HPDE6-E6E7 (cell line): ENCODE data around the gene KCNAB1.

ENCODE experiments used
- DNase-seq: peaks from one replicate; pipeline ENCODE4 v3.0.0; 2011; ENCODE audit warnings: missing footprints; ENCODE audit errors: extremely low spot score

The KCNAB1 gene

GRCh38 chr3:156449710-156450574 is 329.6 kb downstream of the KCNAB1 start:
- DNase-seq = peak; percentile 37

- DNase-seq = no peak
These were observed 335.5 kb downstream of the KCNAB1 start for GRCh38 chr3:156455839-156456238.

- no peak for DNase-seq
These were observed 336.4 kb downstream of the KCNAB1 start for GRCh38 chr3:156456771-156457224.

DNA sequence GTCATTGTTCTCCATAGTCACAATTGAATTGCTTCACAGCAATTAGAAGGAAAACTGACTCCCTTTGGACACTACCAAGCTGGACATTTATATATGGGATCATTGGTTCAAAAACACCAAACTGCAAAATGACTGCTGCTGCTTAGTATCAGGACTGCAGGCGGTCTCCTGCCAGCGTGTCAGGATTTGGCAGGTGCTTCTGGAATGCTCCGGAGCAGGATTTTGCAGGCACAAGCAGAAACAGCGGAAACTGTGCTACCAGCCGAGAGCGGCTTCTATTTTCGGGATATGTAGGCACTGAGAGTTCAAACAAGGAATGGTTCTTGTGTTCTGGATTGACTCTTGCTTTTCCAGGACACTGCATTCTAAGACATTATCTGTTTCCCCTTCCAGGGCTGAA is 339.1 kb downstream of the KCNAB1 start:
- DNase-seq = no peak

DNA sequence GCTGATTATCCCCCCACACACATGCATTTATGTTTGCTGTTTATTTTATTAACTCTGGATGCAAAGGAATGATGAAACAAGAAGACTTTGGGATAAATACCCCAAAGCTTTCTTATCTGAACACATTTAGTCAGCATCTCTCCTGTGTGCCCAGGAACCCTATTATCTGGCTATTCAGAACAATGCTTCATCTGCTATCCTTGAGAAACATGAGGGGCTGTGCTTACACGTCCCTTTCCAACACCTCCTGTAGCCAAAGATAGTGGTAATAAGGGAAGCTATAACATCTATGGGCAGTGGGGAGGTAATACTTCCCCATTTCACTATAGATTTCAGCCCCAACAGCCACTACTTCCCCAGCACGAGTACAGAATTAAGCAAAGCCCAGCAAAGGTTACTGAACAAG is 339.8 kb downstream of the KCNAB1 start:
- no peak for DNase-seq

DNA sequence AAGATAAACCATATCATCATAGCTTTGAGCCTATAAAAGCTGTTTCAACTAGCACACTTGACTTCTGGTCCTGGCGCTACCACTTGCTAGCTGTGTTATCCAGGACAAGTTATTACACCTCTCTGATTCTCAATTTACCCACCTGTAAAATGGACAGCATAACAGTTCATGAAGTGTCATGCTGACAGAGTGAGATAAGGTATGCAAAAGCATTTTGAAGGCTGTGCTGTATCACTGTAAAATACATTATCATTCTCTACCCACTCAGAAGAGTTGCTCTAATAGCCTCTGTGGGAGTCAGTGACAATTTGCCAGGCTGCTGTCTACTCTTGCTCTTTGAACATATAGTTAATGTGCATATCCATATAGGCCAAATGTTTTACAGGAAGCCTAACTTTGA is 341.5 kb downstream of the KCNAB1 start:
- no peak for DNase-seq

GRCh38 chr3:156463123-156463522 is 342.7 kb downstream of the KCNAB1 start:
- DNase-seq = no peak

GRCh38 chr3:156465194-156465593 is 344.8 kb downstream of the KCNAB1 start:
- DNase-seq = no peak

DNA sequence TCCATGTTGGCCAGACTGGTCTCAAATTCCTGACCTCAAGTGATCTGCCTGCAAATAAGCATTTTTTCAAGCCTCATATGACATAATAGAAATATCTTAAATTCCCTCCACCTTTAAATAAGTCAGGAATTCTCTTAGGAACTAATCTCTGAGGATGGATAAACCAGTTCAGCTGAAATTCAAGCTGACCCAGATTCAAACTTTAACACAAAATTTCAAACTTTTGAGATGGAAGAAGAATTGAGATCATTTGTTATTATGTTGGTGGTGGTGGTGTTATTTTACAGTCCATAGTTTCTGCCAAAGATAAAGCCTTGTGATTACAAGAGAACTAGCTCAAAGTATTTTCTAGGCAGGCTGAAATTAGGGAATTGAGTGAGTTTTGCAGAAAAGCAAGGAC is 349.1 kb downstream of the KCNAB1 start:
- DNase-seq = no peak

DNA sequence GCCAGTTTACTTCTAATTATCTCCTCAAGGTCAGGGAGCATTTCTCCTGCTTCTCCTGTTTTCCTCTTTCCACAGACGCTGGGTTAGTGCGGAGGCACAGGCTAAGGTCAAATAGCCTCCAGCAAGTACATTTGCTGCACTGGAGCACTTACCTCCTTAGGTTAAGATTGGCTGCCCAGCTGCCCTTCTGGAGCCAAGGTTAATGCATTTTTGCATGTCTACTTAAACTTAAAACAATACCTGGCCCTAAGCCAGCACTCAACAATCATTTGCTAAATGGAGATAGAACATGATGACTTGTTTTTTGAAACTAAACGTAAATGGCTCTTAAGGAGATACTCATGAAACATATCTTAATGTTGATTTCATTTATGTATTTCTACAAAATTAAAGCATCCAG is 351.1 kb downstream of the KCNAB1 start:
- no peak for DNase-seq

GRCh38 chr3:156472150-156472549 is 351.8 kb downstream of the KCNAB1 start:
- DNase-seq = no peak

DNA sequence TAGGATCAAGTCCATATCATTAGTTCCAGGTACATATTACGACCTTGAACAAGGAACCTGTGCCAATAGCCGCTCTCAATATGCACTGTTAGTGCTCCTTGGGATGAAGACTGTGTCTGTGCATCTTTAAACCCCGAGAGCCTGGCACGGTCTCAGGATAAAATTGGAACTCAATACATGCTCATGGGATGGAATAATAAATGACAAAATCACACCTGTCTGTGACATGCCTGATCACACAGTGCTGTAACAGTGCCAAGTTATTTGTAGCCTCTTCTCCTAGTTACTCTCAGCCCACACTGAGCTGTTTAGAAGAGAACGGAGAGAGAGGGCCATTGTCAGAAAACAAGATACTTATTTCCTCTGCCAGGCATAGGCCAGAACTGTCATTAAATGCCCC is 352.3 kb downstream of the KCNAB1 start:
- no peak for DNase-seq

- DNase-seq = no peak
These were observed 353.0 kb downstream of the KCNAB1 start for GRCh38 chr3:156473341-156473740.

DNA sequence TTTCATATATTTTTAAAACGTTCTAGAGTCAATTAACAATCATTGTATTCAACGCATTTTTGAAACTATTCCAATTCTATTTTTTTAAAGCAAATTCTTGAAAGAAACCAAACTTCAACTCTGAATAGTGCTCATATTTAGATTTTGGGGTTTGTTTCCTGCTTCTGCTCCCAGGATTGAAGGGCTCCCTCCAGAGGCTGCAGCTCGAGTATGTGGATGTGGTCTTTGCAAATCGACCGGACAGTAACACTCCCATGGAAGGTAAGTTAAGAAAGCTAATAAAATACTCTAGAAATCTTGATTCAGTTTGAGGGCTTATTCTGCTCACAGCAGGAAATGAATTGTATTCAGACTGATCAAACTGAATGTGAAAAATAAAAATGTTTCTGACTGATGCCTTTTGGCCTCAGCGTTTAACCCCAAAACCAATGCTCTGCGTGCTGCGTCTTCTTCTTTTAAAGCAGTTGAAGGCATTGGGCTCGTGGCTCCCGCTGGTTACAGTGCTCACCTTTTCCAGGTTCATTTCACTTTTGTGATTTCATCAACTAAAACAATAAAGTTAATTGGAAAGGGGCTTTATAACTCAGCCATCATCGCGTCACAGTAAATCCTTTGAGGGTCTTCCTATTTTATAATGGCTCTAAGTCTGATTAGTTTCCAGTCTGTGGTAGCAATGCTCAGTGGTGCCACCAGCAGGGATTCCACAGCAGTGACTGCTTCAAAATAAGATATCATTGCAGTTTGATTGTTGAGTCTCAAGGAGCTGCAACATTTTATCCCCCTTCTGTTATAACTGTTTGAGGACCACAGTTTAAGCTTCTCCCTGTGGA is 354.4 kb downstream of the KCNAB1 start:
- no peak for DNase-seq

DNA sequence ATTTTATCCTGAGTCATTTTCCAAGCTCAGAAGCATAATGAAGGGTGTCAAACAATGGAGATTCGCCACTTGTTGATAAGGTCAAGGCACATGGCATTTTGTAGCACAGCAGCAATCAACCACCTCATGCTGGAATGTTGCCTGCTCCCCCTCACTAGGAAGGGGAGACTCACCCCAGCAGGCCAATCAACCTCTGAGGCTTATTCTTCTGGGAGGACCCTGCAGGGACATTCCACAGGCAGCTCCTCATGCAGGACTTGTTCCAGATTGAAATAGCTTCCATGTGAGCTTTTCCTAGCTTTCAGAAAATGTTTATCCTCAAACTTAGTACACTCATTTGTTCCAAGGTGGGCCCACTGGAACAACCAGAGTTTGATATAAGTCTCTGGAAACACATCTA is 356.9 kb downstream of the KCNAB1 start:
- DNase-seq = no peak

- DNase-seq = no peak
These were observed 358.5 kb downstream of the KCNAB1 start for GRCh38 chr3:156478891-156479290.

- no peak for DNase-seq
These were observed 359.2 kb downstream of the KCNAB1 start for GRCh38 chr3:156479604-156480003.

GRCh38 chr3:156480949-156481348 is 360.6 kb downstream of the KCNAB1 start:
- no peak for DNase-seq

DNA sequence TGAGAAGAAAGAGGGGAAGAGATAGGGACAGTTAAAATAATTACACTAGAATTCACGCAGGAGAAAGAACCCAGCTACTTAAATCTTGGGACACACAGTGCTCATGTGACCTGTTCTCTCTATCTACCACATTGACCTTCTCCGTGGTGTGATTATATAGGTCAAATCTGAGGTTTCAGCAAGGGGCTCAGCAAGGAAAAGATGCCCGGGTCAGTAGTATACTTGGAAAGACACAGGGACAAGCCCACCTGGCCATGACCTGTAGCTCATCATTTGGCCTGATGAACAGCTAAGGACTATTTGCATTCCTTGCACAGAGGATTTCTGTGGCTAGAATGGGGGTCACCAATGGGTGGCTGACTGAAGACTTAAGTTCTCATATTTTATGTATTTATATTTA is 362.6 kb downstream of the KCNAB1 start:
- DNase-seq = no peak

DNA sequence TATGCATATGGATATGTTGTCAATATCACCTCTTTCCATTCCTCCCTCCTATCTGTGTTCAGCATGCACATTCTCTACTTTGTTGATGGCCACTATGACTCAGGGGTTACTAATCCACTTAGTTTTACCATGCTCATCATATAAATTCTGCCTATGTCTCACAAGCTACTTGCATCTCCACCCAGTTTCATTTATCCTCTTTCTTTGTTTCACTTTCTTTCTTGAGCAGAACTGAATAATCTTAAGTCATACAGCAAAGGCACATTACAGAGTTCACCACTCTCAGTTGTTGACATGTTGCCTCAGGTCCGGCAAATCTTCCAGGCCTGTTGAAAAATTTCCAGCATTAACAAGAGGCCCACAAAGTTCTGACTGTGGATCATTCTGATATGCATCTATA is 363.0 kb downstream of the KCNAB1 start:
- DNase-seq = peak; percentile 60

GRCh38 chr3:156483961-156484787 is 363.8 kb downstream of the KCNAB1 start:
- DNase-seq = peak; percentile 49

- no peak for DNase-seq
These were observed 368.4 kb downstream of the KCNAB1 start for GRCh38 chr3:156488767-156489166.
